Erythroblast (primary cell): ENCODE results near the gene MCTP1.

Experiments
- DNase-seq, 2 experiments: peaks; one replicate each; lab custom pipeline; 2025; lab: John Stamatoyannopoulos, UW
- GATA1 ChIP-seq: IDR thresholded peaks from 2 replicates; pipeline ENCODE4 v1.6.1; 2011; ENCODE audit warnings: low read depth, mild to moderate bottlenecking, control low read depth, low read length, moderate library complexity
- POLR2A ChIP-seq: IDR thresholded peaks from 2 replicates; pipeline ENCODE4 v1.6.1; 2011; ENCODE audit warnings: mild to moderate bottlenecking, low read length

Gene MCTP1

DNA sequence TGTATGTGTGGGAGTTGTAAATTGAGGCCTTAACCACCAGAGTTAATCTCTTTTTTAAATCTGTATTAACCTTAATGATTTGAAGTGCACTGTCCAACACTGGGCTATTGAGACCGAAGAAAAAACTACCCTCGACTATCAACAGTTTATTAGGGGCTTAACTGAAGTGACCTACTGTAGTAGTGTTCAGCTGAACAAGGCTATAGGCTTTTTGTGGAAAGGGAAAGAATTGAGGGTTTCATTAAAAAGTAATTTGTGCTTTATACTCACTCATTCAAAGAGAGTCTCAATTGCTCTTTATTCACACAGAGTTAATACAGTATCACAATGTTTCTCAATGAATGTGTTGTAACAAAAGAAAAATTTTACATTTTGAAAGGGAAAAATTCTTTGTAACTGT is 399.0 kb downstream of the MCTP1 start:
- TF ChIP-seq GATA1 (no peak), POLR2A (no peak)
- no peak for DNase-seq

DNA sequence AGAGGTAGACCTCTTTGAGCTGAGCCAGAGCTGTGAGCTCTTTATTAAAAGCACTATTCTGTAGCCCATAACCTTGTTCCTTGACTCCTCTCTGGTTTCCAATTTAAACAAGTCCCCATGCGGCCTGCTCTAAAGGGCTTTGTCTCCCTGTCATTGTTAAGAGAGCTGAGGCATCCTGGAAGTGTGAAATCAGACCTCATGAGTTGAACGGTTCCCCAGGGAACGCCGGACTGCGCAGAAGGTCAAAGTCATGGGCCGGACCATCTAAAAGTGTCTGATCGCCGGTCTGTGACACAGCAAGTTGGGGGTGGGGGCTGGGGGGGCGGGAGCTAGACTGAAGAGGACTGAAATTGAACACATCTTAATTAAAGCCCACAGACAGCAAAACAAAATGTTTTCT is 400.6 kb downstream of the MCTP1 start:
- TF ChIP-seq POLR2A: no peak
- TF ChIP-seq GATA1: no peak
- no peak for DNase-seq

DNA sequence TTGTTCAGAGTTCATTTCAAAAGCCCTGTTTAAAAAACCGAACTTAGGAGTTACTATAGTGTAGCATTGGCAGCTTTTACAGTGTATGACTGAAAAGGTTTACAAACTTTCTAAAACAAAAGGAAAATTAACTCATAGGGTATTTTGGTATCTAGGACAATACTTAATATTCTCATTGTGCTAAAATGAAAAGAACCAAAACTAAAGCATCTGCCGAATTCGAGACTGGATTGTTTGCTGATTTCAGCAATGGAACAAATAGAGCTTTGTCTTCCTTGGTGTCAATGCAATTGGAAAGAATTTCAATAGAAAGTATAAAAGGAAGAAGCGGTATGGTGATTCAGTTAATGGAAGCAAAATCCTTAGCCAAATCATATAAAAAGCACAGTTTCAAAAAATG is 412.4 kb downstream of the MCTP1 start:
- TF ChIP-seq POLR2A (no peak), GATA1 (no peak)
- no peak for DNase-seq

DNA sequence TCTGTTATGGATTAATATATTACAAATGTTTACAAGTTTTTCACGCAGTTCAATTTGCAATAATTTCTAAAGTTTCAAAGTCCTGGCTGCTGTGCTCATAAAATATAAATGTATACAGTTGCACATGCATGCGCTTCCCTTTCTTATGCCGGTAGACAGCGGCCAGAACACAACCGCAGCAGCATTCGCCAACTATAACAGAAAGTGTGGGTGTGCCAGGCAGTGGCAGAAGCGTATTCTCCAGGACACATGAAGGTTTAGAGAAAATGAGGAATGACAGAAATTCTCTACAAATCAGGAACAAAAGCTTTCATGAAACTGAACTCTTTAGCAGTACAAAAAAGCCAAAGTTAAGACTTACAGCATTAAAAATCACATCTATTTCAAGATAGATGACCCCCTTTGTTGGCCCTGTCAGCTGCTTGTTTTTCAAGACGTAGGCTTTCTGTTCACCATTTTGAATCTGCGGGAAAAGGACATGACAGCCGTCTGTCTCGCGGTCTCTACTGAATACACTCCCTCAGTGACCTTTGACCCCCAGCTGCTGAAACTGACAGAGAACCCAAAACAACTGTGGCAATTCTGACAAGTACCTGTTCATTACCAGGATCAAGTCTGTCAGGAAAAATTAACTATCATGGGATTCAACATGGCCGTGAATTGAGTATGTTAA is 414.2 kb downstream of the MCTP1 start:
- DNase-seq: no peak
- TF ChIP-seq POLR2A: no peak
- no peak for TF ChIP-seq GATA1

DNA sequence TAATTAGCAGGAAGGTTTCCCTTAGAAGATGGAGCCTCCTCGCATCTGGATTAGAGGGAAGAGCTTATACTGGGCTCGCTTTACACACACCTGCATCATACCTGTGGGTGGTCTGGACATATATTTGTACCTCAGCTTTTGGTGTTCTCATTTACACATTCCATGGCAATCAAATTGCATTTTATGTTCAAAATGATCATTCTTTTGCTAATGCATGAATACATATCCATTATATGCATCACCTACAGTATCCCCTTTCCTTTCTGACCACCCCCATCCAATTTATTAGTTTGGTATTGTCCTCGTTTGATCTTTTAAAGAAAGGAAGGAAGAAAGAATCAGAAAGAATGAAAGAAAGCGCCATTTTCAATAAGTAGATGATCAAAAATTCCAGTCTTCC is 415.0 kb downstream of the MCTP1 start:
- no peak for TF ChIP-seq GATA1
- no peak for TF ChIP-seq POLR2A
- DNase-seq: no peak

DNA sequence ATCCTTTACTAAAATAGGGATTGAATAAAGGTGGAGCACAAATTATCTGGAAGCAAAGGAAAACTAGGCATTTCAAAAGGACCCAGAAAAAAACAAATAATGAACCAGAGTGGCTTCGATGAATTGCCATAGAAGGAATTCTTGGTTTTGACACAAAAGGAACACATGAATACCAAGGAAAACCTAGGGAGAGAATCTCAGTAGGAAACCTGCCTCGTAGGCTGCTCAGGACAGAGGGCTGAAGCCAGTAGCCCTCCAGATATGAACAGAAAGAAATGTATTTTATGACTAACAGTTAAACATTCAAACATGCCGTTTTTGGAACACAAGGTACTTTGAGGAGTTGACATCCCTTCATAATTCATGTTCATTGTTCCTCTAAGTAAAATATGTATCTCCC is 420.9 kb downstream of the MCTP1 start:
- TF ChIP-seq POLR2A (no peak), GATA1 (no peak)
- no peak for DNase-seq

DNA sequence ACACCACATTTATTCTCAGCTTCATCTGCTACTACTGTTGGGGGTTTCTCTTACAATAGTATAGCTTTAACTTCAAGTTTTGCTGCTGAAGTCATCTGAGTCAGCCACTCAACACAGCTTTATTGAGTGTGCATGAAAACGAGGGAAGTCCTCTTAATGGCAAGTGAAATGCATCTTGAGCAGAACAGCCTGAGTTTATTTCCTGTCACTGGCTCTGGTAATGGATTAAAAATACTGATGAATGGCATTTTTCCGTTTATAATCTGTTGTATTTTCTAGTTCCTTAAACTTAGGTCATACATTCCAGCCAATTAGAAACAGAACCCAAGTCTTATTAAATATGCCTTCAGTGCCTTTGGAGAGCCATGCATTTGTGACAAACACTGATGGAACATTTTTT is 427.8 kb downstream of the MCTP1 start:
- TF ChIP-seq GATA1: no peak
- no peak for TF ChIP-seq POLR2A
- no peak for DNase-seq

DNA sequence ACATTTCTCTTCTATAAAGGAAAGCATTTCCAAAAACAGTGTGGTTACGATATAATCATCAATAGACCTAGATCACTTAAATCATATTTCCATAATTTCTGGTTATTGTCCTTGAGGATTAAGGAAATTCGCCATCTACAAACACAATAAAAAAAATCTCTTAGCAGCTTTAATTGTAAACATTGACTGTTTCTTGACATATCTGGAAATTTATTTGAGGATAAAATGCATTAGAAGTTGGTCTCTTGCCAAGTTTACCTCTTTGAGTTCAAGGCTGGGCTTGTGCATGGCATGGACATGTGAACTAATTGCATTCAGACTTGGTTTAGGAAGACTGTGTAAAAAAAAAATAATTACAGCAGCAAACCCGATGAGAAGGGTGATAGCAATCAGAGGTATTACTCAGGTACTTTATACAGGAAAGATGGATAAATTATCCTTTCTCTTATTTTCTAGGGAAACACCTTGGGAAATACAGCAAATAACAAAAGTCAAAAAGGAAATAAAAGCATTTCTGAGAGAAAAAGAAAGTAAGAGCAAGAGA is 428.6 kb downstream of the MCTP1 start:
- TF ChIP-seq POLR2A (no peak), GATA1 (no peak)
- no peak for DNase-seq

DNA sequence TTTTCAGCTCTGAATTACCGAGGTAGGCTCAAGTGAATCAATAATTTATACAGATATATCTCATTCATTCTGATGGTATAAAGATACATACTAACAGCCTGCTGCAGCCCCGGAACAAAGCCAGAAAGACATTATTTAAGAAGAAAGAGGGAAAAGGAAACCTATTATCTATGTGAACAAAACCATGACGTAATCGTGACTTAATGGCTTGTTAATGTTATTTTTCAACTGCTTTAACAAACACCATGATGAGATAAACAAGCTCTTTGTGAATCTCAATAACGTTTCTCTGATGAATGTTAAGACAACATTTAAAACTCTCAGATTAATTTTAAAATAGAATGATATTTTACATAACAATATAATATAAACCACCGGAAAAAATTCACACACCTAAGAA is 429.4 kb downstream of the MCTP1 start:
- no peak for TF ChIP-seq GATA1
- TF ChIP-seq POLR2A: no peak
- no peak for DNase-seq

DNA sequence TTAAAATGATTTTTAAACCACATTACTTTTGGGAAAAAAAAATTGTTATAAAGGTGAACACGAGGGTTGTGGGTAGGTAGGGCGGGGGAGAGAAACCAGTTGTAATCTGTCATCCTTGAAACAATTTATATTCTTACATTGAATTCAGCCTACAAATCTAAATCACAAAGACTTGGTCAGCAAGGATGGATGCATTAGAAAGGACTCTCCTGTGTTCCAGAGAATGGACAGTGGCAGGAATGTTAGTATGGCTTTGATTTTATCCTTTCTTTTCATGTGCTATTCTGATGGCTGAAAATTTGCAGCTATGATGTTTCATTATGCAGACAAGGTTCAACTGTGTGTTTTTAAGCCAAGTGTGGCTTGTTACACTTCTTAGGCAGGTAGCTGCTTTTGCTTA is 431.8 kb downstream of the MCTP1 start:
- no peak for DNase-seq
- TF ChIP-seq GATA1 (no peak), POLR2A (no peak)

DNA sequence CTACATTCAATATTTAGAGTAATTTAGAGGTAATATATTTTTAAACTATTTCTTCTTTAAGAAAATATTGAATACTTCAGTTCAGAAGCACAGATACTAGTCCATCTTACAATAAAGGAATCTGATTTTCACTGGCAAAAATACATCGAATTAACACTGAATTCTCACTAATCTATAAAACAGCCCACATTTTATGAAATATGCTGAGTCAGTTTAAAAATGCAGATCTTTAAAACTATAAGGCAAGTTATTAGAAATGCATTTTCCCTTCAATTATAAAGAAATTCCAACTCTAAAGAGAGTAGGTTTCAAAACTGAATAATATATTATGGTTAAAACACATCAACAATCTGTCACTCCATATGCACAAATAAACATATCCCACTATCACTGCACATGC is 433.9 kb downstream of the MCTP1 start:
- no peak for DNase-seq
- TF ChIP-seq GATA1: no peak

DNA sequence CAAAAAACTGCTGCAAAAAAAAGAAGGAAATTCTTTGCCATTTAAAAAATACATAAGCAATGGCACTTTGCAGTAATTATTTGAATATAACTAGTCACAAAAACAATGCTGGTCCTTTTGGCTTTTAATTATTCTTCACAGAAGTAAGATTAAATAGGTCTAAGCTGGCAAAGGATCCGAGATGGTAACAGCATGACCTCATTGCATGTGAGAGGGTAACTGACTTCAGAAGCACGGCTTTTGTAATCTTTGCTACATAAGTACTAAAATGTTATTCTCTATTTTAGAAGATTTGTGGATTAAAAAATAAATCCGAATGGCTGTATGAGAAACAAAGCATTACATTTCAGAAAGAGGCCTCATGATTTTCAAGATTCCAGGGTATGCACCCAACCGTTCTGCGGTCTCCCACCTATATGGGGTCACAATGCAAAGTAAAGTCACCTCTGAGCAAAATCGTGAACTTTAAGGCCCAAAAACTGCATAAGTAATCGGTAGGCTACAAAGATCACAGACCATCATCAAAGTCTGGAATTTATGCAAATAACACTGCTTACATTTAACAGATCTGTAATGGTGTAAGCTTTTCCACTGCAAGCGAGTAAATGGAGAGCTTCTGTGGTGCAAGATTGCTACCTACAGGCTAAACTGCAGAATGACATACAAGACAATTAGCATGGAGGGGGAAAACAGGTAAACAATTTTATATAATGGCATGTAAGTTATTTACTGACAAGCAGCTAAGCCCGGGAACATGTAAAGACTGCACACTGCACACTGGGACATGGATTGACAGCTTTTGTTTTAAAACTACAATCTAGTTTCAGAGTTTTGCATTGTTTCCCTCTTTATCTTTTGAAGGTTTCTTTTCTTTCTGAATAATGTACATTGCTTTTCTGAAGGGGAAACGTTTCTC is 434.8 kb downstream of the MCTP1 start:
- peak; percentile 29 for DNase-seq
- no peak for TF ChIP-seq POLR2A
- no peak for TF ChIP-seq GATA1

DNA sequence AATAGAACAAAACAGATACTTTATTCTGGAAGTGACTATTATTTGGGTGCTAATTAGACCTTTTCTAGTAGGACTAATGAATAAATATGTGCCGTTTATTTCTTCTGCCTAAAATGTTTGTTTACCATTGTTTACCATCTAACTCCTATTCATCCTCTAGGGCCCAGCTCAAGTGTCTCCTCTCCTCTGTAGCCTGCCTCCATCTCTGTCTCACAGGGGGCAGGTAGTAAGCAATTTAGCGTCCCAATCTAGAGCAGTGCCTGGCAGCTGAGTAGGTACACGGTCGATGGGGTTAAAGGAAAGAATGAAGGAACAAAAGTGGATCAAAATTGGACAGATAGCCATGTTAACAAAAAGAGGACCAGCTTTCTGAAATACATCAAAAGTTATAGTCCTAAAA is 435.6 kb downstream of the MCTP1 start:
- TF ChIP-seq GATA1 (no peak), POLR2A (no peak)
- DNase-seq: no peak

DNA sequence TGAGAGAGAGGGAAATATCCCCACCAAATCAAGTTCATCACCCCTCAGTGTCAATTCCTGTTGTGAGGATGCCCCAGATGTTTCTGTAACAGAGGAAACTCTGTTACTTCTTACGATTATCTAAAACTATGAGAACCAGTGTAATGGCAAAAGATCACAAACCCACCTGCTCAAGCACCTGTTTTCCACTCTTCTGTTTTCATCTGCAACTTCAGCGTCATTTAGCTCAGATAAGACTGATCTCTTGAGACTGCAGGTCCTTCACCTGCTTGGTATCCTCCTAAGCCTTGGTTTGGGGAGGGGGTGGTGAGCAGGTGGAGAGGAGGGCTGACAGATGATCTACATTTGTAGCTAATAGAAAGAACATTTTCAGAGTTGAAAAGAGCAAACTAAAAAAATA is 437.2 kb downstream of the MCTP1 start:
- TF ChIP-seq POLR2A (no peak), GATA1 (no peak)
- no peak for DNase-seq
